PC-3 (cell line): Measurements from ENCODE around the gene ELOVL2. TPM values are rescaled to one million over a fixed set of nuclear protein-coding genes. Genes with fewer than 3 reads are reported as not detected.

Experiments
- ATAC-seq: fragments of 200-7000 bp; cut with Tn5 transposase; 2 replicates; pipeline ENCODE4 v1.9.1; 2020; ENCODE audit warnings: mild to moderate bottlenecking, moderate library complexity
- BruUV-seq: library from RNA; stranded (reverse); fragments of 400-500 nt; replicated peaks from 2 replicates; lab custom pipeline; 2021; lab: Mats Ljungman, UMichigan
- CTCF ChIA-PET: fragments of 300-600 bp; sonication (Branson Sonifier 250); formaldehyde crosslinking; loops from one replicate; lab custom pipeline; 2022; ENCODE audit warnings: antibody characterized with exemption; lab: Charles Lee
- POLR2A ChIA-PET: fragments of 300-600 bp; sonication (Branson Sonifier 250); formaldehyde crosslinking; loops from one replicate; lab custom pipeline; 2022; ENCODE audit warnings: antibody characterized with exemption; ENCODE audit not compliant: unreplicated experiment; lab: Charles Lee
- DNase-seq: peaks from one replicate; pipeline ENCODE4 v3.0.0-alpha.2; 2015
- H2AFZ ChIP-seq: fragments of 300-600 bp; sonication (generic); 2 replicates; pipeline ENCODE4 v1.6.0; 2016; ENCODE audit warnings: antibody characterized with exemption, low read length
- H3F3A ChIP-seq: fragments of 300-600 bp; sonication (generic); one replicate; pipeline ENCODE4 v1.6.0; 2017; ENCODE audit warnings: antibody characterized with exemption, low read length, control low read depth, mild to moderate bottlenecking; ENCODE audit not compliant: unreplicated experiment
- H3K27ac ChIP-seq: fragments of 300-600 bp; sonication (generic); 2 replicates; pipeline ENCODE4 v1.5.1; 2016; ENCODE audit warnings: mild to moderate bottlenecking, low read length
- H3K27me3 ChIP-seq: fragments of 300-600 bp; sonication (generic); 2 replicates; pipeline ENCODE4 v1.6.1; 2016; ENCODE audit warnings: low read length, mixed read lengths
- H3K36me3 ChIP-seq: fragments of 300-600 bp; sonication (generic); 2 replicates; pipeline ENCODE4 v1.6.1; 2016; ENCODE audit warnings: low read depth, mixed run types, low read length, mixed read lengths
- H3K4me1 ChIP-seq: fragments of 300-600 bp; sonication (generic); 2 replicates; pipeline ENCODE4 v1.5.1; 2016; ENCODE audit warnings: low read length; ENCODE audit not compliant: insufficient read depth
- H3K4me2 ChIP-seq: fragments of 300-600 bp; sonication (generic); 2 replicates; pipeline ENCODE4 v1.6.0; 2016; ENCODE audit warnings: low read length
- H3K4me3 ChIP-seq: fragments of 300-600 bp; sonication (generic); 2 replicates; pipeline ENCODE4 v1.5.1; 2016; ENCODE audit warnings: mild to moderate bottlenecking, low read length, mixed read lengths
- H3K79me2 ChIP-seq: fragments of 300-600 bp; sonication (generic); 2 replicates; pipeline ENCODE4 v1.6.1; 2017; ENCODE audit warnings: low read length, mixed read lengths
- H3K9ac ChIP-seq: fragments of 300-600 bp; sonication (generic); 2 replicates; pipeline ENCODE4 v1.6.0; 2016; ENCODE audit warnings: mild to moderate bottlenecking, low read length
- H3K9me2 ChIP-seq: fragments of 300-600 bp; sonication (generic); replicated peaks from 2 replicates; pipeline ENCODE4 v1.6.1; 2016; ENCODE audit warnings: mixed run types, low read length, mixed read lengths
- H3K9me3 ChIP-seq: fragments of 300-600 bp; sonication (generic); 2 replicates; pipeline ENCODE4 v1.6.1; 2016; ENCODE audit warnings: low read length, mixed read lengths
- H4K20me1 ChIP-seq: fragments of 300-600 bp; sonication (generic); 2 replicates; pipeline ENCODE4 v1.6.1; 2016; ENCODE audit warnings: low read length, mixed read lengths
- EZH2 ChIP-seq: fragments of 300-600 bp; sonication (generic); IDR thresholded peaks from one replicate; pipeline ENCODE4 v1.6.1; 2017; ENCODE audit warnings: antibody characterized with exemption, mild to moderate bottlenecking, low read length; ENCODE audit not compliant: unreplicated experiment
- EZH2phosphoT487 ChIP-seq: fragments of 300-600 bp; sonication (generic); IDR thresholded peaks from 2 replicates; pipeline ENCODE4 v1.6.1; 2018; ENCODE audit warnings: mild to moderate bottlenecking, antibody characterized with exemption, low read length, borderline replicate concordance
- intact Hi-C: fragments of 100-400 bp; cut with micrococcal nuclease; formaldehyde crosslinking; loops from 2 replicates; pipeline ENCODE4 v1.9.0; 2023
- total RNA-seq: library from RNA; depleted of rRNA; stranded (reverse); fragments of >200 nt; gene quantifications from 2 replicates; pipeline ENCODE4 v1.2.3, GENCODE V29; 2014
- TF ChIP-seq, protein P1 (sequence below): fragments of 300-600 bp; sonication (generic); conservative IDR thresholded peaks from 2 replicates; pipeline ENCODE4 v1.5.1; 2017; ENCODE audit warnings: antibody characterized with exemption, low read depth, mild to moderate bottlenecking, low read length

The ELOVL2 gene
- total RNA-seq, 1 experiment from 2014 or later = 0.91 TPM

DNA sequence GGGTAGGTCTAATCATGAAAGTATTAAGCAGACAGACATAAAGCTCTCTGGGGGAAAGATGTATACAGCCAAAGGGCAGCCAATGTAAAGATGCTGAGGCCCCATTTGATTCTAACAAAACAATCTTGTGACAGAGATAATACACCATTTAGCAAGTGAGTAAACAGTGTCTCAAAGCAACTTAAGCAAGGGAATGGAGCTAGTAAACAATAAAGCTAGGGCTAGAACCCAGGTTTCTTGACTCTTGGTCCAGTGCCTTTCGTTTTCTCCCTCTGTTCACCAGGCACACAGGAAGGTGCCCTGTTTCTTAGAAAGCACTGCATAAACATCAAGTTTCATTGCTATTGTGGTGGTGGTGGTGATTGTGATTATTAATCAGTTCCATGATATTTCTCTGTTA lies 5.1 kb downstream of the ELOVL2 start:
- Histone ChIP-seq H3K9me2 (no peaks in the 10 kb centered on the region), H3K4me2 (no peak overlapping the region), H3K27ac (no peak overlapping the region), H3K4me1 (peaks cover 3% of the 10 kb centered on the region), H2AFZ (no peak overlapping the region), H3F3A (no peaks in the 10 kb centered on the region), H3K9ac (no peak overlapping the region), H3K27me3 (peaks cover 22% of the 10 kb centered on the region), H3K79me2 (no peaks in the 10 kb centered on the region), H3K9me3 (no peaks in the 10 kb centered on the region), H4K20me1 (no peaks in the 10 kb centered on the region), H3K36me3 (no peaks in the 10 kb centered on the region), H3K4me3 (no peak overlapping the region)
- ChIA-PET POLR2A (no interaction called here), CTCF (no interaction called here)
- DNase-seq (no peak), ATAC-seq (no peak)
- intact Hi-C loops = no loop called here
- no TSS peak for BruUV-seq
- TF ChIP-seq EZH2 (no peak), EZH2phosphoT487 (no peak)
- TF ChIP-seq, protein P1, sequence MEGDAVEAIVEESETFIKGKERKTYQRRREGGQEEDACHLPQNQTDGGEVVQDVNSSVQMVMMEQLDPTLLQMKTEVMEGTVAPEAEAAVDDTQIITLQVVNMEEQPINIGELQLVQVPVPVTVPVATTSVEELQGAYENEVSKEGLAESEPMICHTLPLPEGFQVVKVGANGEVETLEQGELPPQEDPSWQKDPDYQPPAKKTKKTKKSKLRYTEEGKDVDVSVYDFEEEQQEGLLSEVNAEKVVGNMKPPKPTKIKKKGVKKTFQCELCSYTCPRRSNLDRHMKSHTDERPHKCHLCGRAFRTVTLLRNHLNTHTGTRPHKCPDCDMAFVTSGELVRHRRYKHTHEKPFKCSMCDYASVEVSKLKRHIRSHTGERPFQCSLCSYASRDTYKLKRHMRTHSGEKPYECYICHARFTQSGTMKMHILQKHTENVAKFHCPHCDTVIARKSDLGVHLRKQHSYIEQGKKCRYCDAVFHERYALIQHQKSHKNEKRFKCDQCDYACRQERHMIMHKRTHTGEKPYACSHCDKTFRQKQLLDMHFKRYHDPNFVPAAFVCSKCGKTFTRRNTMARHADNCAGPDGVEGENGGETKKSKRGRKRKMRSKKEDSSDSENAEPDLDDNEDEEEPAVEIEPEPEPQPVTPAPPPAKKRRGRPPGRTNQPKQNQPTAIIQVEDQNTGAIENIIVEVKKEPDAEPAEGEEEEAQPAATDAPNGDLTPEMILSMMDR = no peak

DNA sequence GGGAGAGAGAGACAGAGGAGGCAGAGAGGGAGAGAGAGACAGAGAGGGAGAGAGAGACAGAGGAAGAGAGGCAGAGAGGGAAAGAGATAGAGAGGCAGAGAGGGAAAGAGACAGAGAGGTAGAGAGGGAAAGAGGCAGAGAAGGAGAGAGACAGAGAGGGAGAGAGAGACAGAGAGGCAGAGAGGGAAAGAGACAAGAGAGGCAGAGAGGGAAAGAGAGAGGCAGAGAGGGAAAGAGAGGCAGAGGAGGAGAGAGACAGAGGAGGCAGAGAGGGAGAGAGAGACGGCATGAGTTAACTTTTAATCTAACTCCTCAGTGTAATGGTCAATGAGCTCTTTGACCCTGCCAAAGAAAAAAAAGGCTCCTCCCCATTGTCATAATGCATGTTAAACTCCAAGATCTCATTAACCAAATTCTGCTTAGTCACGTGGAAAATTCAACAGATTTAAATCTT lies 7.1 kb downstream of the ELOVL2 start:
- no TSS peak for BruUV-seq
- TF ChIP-seq EZH2phosphoT487 (no peak), EZH2 (no peak)
- TF ChIP-seq, protein P1 = no peak
- intact Hi-C loops = no loop called here
- DNase-seq = no peak
- ATAC-seq = no peak
- Histone ChIP-seq H3K27me3 (peaks cover 6% of the 10 kb centered on the region; the same call in 1 of the 2 replicates), H3K27ac (no peak overlapping the region), H3K4me3 (no peak overlapping the region), H3F3A (no peaks in the 10 kb centered on the region), H3K36me3 (no peaks in the 10 kb centered on the region), H2AFZ (no peak overlapping the region), H3K9me2 (no peaks in the 10 kb centered on the region), H3K9ac (no peak overlapping the region), H3K4me1 (peaks cover 16% of the 10 kb centered on the region), H3K9me3 (no peaks in the 10 kb centered on the region), H3K4me2 (no peak overlapping the region), H3K79me2 (no peaks in the 10 kb centered on the region), H4K20me1 (no peaks in the 10 kb centered on the region)
- ChIA-PET CTCF (no interaction called here), POLR2A (no interaction called here)

DNA sequence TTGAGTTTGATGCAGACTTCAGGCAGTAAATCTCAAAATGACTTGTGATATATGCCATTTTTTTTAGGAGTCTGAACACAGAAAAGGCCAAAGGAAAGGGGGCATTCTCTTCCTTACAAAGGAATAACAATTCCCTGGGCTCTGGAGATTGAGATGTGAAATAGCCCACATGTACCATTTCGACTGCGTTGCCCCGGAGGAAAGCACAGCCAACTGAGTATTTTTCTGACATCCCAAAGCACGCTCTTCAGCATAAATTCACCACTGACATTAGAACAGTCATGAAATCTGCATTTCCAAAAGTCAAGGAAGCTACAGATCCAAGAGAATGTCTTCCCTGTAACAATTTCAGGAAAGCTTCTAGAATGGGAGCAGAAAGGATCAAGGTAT lies 7.8 kb downstream of the ELOVL2 start:
- POLR2A ChIA-PET = no interaction called here
- no peaks in the 10 kb centered on the region for H3K9me3 ChIP-seq
- H3K36me3 ChIP-seq = no peaks in the 10 kb centered on the region
- peaks cover 3% of the 10 kb centered on the region; the same call in 1 of the 2 replicates for H3K27me3 ChIP-seq
- intact Hi-C loops = no loop called here
- CTCF ChIA-PET = interaction anchor here (1.0 kb wide), 1 partner anchor 23 kb away, joined by 8 read pairs; no protein-coding TSS in a partner anchor
- no peak overlapping the region for H3K9ac ChIP-seq
- no peak overlapping the region for H3K4me2 ChIP-seq
- no peak for ATAC-seq
- BruUV-seq = no TSS peak
- H3K79me2 ChIP-seq = no peaks in the 10 kb centered on the region
- H4K20me1 ChIP-seq = no peaks in the 10 kb centered on the region
- DNase-seq = no peak
- no peaks in the 10 kb centered on the region for H3K9me2 ChIP-seq
- no peaks in the 10 kb centered on the region for H3F3A ChIP-seq
- H3K4me1 ChIP-seq = peaks cover 16% of the 10 kb centered on the region
- TF ChIP-seq EZH2 = no peak
- TF ChIP-seq, protein P1 = no peak
- TF ChIP-seq EZH2phosphoT487 = no peak
- H3K27ac ChIP-seq = no peak overlapping the region
- H3K4me3 ChIP-seq = no peak overlapping the region
- no peak overlapping the region for H2AFZ ChIP-seq
